Left lung (tissue), 10 donors: ENCODE results near the gene RNF103. TPM values are rescaled to one million over a fixed set of nuclear protein-coding genes. Genes with fewer than 3 reads are reported as not detected.
"Not testable (repeated sequence)": the region's sequence is repeated elsewhere in the genome, so short reads cannot be mapped to it uniquely, and the experiment has no call there.

Experiments used
- ATAC-seq: fragments of 200-7000 bp; cut with Tn5 transposase; one replicate; pipeline ENCODE4 v1.9.1; 2020; ENCODE audit warnings: moderate library complexity
- DNase-seq, 4 donors: peaks; one replicate each; pipeline ENCODE4 v3.0.0-alpha.2; 2013 to 2020
- H3K27ac ChIP-seq, 2 donors: fragments of 200-600 bp; sonication (generic) in 1 of 2; one replicate each; pipeline versions ENCODE4 v1.5.0 to v1.8.0; 2020 to 2021
- H3K27me3 ChIP-seq, 2 donors: fragments of 200-600 bp; sonication (generic) in 1 of 2; one replicate each; pipeline versions ENCODE4 v1.5.0 to v1.8.0; 2020 to 2021
- H3K36me3 ChIP-seq, 2 donors: fragments of 200-600 bp; sonication (generic) in 1 of 2; one replicate each; pipeline versions ENCODE4 v1.5.0 to v1.8.0; 2020 to 2021
- H3K4me1 ChIP-seq, 2 donors: fragments of 200-600 bp; one replicate each; pipeline ENCODE4 v1.8.0; 2021
- H3K4me3 ChIP-seq, 2 donors: fragments of 200-600 bp; sonication (generic) in 1 of 2; one replicate each; pipeline versions ENCODE4 v1.5.0 to v1.8.0; 2020 to 2021; ENCODE audit warnings: mild to moderate bottlenecking in 1 of 2
- H3K9me3 ChIP-seq, 2 donors: fragments of 200-600 bp; sonication (generic) in 1 of 2; one replicate each; pipeline versions ENCODE4 v1.5.0 to v1.8.0; 2020 to 2021
- CTCF ChIP-seq, 2 donors: fragments of 200-600 bp; sonication (generic) in 1 of 2; IDR thresholded peaks; one replicate each; pipeline versions ENCODE4 v1.5.0 to v1.8.0; 2021; ENCODE audit warnings: antibody characterized with exemption in 2 of 2
- intact Hi-C, 2 donors: fragments of 100-400 bp; cut with DNase I; formaldehyde crosslinking; loops; one replicate each; pipeline versions ENCODE4 v1.11.2 to v1.14.2; 2022
- polyA plus RNA-seq, 6 donors: library from polyadenylated mRNA; unstranded; fragments of 120-200 nt; gene quantifications; one replicate each; pipeline ENCODE4 v1.2.1, GENCODE V29; 2013; ENCODE audit not compliant: insufficient read length in 6 of 6
- total RNA-seq, 2 donors: library from RNA; stranded (reverse); fragmentation: NEBNext Ultra II Directional; extraction: Animal tissue kit (Norgen Biotek cat#: 25700); gene quantifications; one replicate each; pipeline ENCODE4 v1.2.1, GENCODE V29; 2021
- donor health status: DM: no; HTN: yes; CAD: no.
- donor health status: DM: no; HTN: no; CAD: no.

RNF103 gene
- total and polyA plus RNA-seq, 8 donors, result 21.6 to 46.5 (median 38.8) TPM

DNA sequence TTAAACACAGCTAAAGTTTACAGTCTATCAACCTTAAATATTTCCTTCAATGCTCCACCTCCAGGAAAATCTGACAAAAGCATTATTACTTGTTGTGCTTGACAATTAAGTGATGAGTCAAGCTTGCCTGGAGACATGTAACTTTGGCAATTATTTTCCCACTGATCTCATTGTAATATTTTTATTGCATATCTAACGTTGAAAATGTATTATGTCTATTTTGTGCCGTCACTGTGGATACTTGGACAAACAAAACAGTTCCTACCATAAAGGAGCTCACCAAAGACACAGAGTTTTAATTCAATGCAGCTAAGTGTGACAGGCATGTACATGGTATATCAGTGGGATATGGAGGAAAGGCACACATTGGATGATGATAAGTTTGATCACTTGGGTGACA lies 24.7 kb downstream of the RNF103 start:
- no peaks in the 10 kb centered on the region for H3K27me3 ChIP-seq
- no peaks in the 10 kb centered on the region for H3K9me3 ChIP-seq
- no peaks in the 10 kb centered on the region for H3K4me1 ChIP-seq
- DNase-seq (no peak), ATAC-seq (no peak)
- no peak overlapping the region for H3K27ac ChIP-seq
- intact Hi-C loops, result no loop called here
- peaks cover 0 to 12% of the 10 kb centered on the region in 2 donors for H3K36me3 ChIP-seq
- TF ChIP-seq CTCF (IDR thresholded peaks at IDR 0.05), result no peak
- H3K4me3 ChIP-seq, result no peak overlapping the region

DNA sequence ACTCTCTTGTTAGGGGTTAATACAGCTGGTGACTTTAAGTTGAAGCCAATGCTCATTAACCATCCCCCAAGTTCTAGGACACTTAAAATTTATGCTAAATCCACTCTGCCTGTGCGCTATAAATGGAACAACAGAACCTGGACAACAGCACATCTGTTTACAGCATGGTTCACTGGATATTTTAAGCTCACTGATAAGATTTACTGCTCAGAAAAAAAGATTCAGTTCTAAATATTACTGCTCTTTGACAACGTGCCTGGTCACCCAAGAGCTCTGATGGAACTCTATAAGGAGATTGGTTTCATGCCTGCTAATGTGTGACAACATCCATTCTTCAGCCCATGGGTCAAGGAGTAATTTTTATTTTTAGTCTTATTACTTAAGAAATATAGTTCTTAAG lies 27.5 kb downstream of the RNF103 start:
- Histone ChIP-seq H3K4me3 (no peak overlapping the region), H3K4me1 (no peaks in the 10 kb centered on the region), H3K27me3 (no peaks in the 10 kb centered on the region), H3K9me3 (no peaks in the 10 kb centered on the region), H3K27ac (no peak overlapping the region), H3K36me3 (no peaks in the 10 kb centered on the region)
- intact Hi-C loops, result no loop called here
- no peak for ATAC-seq
- DNase-seq, result no peak
- TF ChIP-seq CTCF (IDR thresholded peaks at IDR 0.05), result no peak

DNA sequence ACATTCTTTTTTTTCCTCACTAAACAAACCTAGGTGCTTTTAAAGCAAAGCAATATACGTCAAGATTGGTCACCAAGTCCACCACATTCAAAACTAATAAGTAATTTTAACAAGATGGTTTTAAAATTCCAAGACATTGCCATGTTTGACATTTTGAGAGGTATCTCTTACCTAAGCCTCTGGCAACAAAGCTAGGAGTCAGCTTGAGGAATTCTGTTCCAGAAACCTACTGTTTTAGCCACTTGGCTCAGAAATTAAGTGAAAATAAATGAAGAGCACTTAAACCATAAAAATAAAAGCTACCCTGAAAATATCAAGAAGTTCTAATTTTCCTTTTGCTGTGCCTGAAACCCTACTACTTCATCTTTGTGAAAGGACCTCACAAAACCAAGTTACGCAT lies 30.4 kb downstream of the RNF103 start:
- ATAC-seq (no peak), DNase-seq (no peak)
- Histone ChIP-seq H3K27me3 (no peaks in the 10 kb centered on the region), H3K4me1 (no peaks in the 10 kb centered on the region), H3K9me3 (no peaks in the 10 kb centered on the region), H3K4me3 (no peak overlapping the region), H3K36me3 (no peaks in the 10 kb centered on the region), H3K27ac (no peak overlapping the region)
- intact Hi-C loops, result no loop called here
- TF ChIP-seq CTCF (IDR thresholded peaks at IDR 0.05), result no peak

DNA sequence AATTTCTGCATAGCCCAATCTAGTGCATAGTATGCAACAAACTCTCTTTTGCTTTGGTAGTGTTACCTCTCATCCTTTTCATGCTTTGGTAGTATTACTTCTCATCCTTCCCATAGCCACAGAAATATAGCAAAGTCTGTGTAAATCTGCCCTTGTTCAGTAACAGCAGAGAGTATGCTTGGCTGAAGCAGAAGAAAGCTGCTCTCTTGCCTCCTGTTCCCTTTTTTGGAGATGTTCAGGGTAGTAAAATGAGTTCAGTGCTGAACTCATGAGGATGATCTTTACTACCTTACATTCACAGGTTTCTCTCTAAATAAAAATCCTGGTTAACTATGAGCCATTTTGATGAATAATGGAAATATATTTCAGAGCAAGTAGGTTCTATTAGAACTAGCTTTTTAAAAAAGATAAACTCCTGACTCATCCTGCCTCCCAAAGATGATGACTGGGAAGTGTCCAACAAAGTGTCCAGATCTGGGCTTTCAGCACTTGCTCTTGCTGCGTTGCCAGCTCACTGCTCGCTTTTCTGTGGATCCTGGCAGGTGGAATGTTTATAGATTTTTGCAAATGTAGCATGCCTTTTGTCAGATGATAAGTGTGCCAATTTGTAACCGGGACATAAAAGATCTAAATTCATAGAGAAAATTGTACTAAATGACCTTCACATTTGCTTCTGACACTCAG lies 31.0 kb downstream of the RNF103 start:
- DNase-seq, result no peak

GRCh38 chr2:86589701-86590100 lies 34.0 kb downstream of the RNF103 start:
- H3K36me3 ChIP-seq, H3K27ac ChIP-seq, ATAC-seq, H3K9me3 ChIP-seq, H3K27me3 ChIP-seq, H3K4me1 ChIP-seq, H3K4me3 ChIP-seq, intact Hi-C loops, DNase-seq: not testable (repeated sequence)

More for the DNA sequence above, 31.0 kb downstream of the RNF103 start:
- intact Hi-C loops, result no loop called here
- Histone ChIP-seq H3K4me3 (no peak overlapping the region), H3K4me1 (no peaks in the 10 kb centered on the region), H3K27ac (no peak overlapping the region), H3K9me3 (no peaks in the 10 kb centered on the region), H3K36me3 (no peaks in the 10 kb centered on the region), H3K27me3 (no peaks in the 10 kb centered on the region)
- ATAC-seq, result no peak
- no peak for TF ChIP-seq CTCF (IDR thresholded peaks at IDR 0.05)
